Left kidney (tissue), 2 donors: ENCODE measurements around the gene G3BP2. TPM values are rescaled to one million over a fixed set of nuclear protein-coding genes. Genes with fewer than 3 reads are reported as not detected.

Experiments
- DNase-seq: peaks from one replicate; pipeline ENCODE4 v3.0.0-alpha.2; 2013
- polyA plus RNA-seq: library from polyadenylated mRNA; unstranded; fragments of 120-200 nt; gene quantifications from one replicate; pipeline ENCODE4 v1.2.1, GENCODE V29; 2013; ENCODE audit not compliant: insufficient read length

G3BP2 gene
- polyA plus RNA-seq, 1 donor = 205 TPM

DNA sequence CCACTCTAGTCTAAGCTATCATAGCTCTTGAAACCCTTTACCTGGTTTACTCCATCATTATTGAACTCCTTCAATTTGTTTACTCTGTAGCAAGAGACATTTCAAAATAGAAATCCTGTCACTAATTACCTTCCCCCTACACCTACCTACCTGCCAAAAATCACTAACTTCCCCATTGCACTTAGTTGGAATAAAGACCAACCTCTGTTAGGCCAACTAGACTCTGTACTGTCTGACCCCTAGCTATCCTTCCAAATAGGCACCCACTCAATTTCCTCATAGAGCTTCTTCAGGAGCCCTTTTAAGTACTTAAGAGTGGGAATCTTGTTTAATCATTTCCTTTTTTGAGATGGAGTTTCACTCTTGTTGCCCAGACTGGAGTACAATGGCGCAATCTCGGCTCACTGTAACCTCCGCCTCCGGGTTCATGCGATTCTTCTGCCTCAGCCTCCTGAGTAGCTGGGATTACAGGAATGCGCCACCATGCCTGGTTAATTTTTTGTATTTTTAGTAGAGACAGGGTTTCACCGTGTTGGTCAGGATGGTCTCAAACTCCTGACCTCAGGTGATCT lies 34.0 kb downstream of the G3BP2 start:
- DNase-seq = no peak

DNA sequence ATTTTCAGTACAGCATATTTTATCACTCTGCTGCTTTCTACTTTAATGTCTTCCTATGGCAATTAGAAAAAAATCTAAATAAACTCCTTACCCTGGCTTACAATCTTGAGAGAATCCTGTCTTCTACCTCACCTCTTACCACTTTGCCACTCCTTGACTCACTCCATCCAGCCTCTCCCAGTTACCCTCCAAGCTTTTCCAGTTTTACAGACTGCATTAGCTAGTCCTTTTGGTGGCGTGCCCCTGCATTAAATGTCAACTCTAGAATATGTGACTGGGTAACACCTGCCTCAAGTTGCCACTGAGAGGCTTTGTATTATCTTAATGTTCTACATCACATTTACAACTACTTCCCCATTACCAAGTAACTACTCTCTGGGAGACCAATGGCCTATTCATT lies 35.4 kb downstream of the G3BP2 start:
- no peak for DNase-seq

DNA sequence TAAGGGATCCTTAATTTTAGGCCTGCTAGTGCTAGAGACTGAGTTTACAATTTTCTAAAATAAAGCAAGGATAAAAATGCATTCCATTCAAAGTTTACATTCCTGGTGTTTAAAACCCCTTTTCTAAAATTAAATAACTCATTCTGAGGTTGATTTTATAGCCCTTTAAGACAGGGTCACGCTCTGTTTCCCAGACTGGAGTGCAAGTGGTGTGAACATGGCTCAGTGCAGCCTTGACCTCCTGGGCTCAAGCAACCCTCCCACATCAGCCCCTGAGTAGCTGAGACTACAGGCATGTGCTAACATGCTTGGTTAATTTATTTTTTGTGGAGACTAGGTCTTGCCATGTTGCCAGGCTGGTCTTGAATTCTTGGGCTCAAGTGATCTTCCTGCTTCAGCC lies 36.0 kb downstream of the G3BP2 start:
- peak; percentile 55 for DNase-seq

DNA sequence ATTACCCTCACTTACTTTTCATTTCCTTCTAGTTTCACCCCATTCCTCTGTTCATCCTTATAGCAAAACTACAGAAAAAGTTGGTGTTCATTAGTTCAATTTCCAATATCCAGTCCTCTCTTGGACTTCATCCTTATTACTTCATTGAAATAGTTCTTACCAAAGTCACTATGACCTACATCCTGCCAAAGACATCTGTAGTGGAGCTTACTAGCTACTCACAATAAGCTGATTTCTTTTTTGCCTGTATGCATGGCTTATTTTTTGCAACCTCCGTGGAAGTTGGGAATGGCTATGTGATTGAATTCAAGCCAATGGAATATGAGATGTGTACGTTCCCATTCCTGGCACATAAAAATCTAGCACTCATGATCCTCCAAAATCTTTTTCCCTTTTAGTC lies 38.3 kb downstream of the G3BP2 start:
- no peak for DNase-seq

DNA sequence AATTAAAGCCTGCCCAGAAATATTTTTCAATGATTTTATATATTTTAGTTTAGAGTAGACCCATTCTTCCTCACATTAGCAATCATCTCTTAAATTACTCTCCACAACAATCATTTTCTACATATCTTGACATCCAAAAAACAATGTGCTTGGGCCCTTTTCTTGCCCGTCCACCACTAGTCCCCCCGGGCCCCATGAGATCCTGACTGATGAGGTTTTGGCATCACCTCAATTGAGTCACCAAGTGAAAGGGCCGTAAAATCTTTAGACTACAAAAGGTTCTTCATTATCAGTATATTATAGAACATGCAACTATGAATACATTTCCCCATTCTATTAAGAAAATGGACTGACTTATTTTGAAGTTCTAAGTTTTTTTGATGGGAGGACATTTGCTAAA lies 38.9 kb downstream of the G3BP2 start:
- DNase-seq = no peak

DNA sequence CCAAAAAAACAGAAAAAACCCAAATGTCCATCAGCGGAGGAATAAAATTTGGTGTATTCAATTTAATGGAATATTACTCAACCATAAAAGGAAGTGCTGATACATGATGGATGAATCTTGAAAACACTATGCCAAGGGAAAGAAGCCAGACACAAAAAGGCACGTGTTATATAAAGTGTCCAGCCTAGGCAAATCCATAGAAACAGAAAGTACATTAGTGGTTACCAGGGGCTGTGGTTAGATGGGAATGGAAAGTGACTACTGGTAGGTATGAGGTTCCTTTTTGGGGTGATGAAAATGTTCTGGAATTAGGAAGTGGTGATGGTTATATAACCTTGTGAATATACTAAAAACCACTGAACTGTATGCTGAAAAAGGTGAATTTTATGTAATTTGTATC lies 39.4 kb downstream of the G3BP2 start:
- DNase-seq = no peak

DNA sequence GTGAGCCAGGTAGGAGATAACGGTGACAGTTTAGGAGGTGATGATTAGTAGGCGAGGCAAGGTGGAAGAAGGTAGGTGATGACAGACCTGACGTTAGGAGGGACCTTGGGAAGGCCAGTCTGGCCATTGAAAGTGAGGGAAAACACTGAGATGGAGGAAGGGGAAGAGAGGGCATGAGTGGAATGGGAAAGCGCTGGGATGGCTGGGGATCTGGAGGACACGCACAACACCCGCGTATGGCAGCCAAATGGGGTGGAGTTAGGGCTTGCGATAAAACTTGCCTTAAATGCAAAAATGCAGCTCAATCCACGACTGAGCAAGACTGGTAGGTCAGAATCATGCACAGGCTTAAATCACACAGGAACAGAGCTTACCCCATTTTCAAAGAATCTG lies 42.3 kb downstream of the G3BP2 start:
- no peak for DNase-seq

DNA sequence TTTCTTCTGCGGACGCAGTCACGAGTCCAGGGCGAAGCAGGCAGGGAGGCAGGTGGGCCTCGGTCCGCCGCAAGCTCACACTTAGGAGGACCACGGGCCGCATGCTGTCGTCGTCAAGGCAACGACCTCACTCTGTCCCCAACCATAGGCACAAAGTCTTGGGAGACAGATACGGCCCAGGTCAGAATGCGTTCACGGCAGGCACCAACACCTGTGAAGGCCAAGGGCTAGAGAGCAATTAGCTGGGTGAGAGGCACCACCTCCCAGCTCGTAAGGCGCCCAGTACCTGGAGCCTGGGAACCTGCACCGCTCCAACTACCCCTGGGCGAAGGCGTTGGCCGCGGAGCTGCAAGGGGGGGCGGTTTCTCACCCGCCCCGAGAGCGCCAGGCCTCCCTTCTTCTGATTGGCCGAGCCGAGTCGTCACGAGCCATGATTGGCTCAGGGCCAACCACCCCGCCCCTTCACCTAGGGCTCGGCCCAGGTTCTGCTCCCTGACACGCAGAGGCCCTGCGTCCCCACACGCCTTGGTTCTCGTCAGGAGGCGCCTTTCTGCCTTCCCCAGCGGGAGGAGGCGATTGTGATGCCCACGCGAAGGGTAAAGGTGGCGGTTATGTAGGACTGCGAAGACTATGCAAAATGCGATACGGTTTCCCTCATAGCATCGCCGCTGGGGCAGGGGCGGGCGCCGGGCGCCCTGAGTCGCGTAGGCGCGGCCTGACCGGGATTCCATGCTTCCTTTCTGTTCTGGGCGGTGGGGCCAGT lies 42.9 kb downstream of the G3BP2 start, which contains the start of gene CDKL2:
CDKL2 (minus strand) TSS at position 355 of the 763 bp plus-strand sequence. CDS start 4,540 bp downstream, outside the sequence.
- DNase-seq = peak; percentile 84

DNA sequence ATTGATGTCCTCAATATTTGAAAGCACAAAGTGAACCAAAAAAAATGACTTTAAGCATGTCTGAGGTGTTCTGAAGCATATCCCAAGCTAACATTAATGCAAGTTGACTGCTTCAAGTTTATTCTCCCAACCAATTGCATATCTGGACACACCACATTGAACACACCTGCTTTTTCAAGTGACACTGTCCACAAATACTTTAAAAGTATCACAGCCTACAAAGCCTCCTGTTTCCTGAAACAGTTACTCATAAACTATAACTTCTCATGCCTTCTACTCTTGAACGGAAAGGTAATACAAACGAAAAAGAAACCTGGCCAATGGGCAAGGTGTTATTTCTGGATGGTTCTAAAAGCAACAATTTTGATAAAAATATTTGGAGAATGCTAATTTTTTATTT lies 44.0 kb downstream of the G3BP2 start:
- no peak for DNase-seq

DNA sequence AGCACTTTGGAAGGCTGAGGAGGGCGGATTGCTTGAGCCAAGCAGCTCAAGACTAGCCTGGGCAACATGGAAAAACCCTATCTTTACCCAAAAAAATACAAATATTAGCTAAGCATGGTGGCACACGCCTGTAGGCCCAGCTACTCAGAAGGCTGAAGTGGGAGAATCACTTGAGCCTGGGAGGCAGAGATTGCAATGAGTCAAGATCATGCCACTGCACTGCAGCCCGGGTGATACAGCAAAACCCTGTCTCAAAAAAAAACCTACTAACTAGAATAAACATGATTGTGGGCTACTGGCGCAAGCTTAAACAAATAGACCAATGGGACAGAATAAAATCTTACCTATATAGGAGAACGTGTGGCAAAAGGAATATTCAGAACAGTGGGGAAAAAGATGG lies 50.2 kb downstream of the G3BP2 start:
- DNase-seq = no peak

DNA sequence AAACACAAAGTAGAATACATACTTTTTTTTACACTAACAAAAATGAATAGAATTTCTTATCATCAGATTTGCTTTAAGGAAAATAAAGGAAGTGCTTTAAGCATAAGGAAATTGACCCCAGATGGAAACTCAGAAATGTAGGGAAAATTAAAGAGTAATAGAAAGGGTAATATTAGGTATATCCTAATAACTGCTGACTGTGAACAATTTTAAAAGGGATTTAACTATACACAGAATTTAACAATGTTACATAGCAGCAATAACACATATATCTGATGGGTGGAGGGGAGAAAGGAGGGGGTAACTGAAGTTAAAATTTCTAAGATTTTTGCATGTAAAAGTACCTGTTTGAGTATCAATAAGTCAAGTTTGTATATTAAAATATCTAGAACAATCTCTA lies 51.5 kb downstream of the G3BP2 start:
- no peak for DNase-seq

DNA sequence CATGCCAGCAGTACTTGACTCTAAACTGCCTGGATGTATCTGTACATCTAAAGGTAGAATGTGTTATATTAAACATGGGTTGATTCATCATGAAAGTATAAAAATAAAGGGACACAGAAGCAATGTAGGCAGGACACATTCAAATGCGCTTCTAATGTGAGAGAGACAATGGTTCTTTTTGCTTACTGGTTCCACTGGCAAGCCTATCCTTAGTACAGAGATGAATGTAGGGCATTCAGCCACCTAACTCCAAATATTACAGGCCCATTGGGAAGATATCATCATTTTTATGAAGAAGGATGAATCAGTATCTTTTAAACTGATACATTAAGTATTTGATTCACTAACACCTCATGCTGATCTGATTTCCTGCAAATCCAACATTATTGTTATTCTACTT lies 60.9 kb downstream of the G3BP2 start:
- DNase-seq = no peak

DNA sequence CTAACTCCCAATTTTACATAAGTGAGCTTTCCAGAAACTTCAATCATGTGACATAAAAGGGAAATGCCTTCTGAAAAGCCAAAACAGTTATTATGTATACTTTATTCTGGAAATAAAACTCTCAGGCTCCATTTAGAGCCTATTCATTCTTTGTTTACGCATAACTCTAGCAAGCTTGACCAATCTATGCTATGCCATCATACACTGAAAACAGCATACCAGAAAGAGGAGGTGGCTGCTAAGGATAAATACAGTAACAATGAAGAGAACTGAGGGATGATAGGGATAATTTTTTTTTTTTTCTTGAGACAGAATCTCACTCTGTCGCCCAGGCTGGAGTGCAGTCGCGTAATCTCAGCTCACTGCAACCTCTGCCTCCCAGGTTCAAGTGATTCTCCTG lies 67.3 kb downstream of the G3BP2 start:
- no peak for DNase-seq

DNA sequence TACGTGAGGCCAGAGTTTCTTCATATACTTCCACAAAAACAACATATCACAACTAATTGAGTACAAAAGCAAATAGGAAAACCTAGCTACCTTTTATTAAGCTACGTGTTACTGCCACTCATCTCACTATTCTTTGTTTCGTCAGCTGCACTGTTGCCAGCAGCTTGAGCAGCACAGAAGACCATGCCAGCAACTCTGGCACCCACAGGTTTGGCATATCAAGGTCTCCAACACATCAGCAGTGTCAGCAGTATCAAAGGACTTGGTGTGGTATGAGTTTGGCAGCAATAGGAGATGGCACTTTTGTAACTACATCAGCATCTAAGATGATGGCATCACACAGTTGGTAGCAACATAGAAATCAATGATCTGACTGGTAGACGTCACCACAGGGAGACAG lies 73.6 kb downstream of the G3BP2 start:
- DNase-seq = no peak

DNA sequence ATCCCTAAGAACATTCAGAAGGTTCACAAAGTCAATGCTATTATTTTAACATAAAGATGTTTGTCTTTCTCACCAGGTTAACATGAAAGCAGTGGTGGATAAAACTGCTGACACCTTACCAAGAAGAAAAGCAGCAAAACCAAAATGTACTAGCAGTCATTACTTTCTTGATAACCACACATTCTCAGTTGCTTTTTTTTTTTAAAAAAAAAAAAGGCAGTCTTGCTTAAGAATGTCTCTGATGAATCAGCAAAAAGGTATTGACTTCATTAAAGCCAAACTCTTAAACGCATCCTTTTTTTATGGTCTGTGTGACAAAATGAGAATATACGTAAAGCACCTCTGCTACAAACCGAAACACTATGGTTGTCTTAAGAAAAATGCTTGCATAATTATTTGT lies 74.8 kb downstream of the G3BP2 start:
- no peak for DNase-seq

DNA sequence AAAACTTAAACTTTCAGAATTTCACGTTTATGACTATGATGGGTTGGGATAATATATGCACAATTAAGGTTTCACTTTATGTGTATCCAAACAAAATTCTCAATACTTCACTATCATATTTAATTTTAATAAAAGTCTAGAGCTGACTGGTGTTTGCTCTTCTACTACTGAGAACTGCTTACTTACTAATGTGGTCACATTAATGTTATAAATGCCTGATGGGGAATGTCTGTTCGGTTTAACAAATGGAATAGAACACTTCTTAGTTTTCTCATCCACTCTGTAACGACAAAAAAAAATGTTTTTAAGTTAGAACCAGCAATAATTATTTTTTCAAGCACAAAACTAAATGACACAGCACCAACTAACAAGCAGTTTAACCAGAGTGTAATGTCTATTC lies 77.2 kb downstream of the G3BP2 start:
- no peak for DNase-seq

DNA sequence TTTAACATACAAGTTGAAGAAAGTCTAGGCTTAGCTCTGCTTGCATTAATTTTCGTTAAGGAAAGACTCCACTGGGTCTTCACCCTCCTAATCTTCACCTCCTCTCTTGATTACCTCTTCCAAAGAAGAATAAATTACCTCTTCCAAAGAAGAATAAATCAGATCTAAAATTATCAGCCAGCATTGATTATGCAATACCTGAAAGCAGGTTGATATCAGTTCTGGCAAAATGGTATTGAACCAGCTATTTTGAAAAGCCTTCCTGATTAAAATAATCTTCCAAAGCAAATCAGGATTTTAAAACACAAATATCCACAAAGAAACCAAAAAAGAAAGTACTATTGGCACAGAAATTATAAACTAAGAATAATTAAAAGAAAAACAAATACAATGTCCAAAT lies 79.8 kb downstream of the G3BP2 start:
- DNase-seq = no peak

Other genes with a start within 250 kb of the G3BP2 start
- 55.0 TPM for gene RCHY1, start 159.0 kb downstream of the G3BP2 start, polyA plus RNA-seq
- 36.6 TPM for gene THAP6, start 158.9 kb downstream of the G3BP2 start, polyA plus RNA-seq
- gene ODAPH, start 117.3 kb downstream of the G3BP2 start, polyA plus RNA-seq = not detected
- gene CDKL2, start 42.9 kb downstream of the G3BP2 start, polyA plus RNA-seq = 18.0 TPM
- gene USO1, start 51.2 kb upstream of the G3BP2 start, polyA plus RNA-seq = 99.3 TPM
- gene PPEF2, start 229.0 kb upstream of the G3BP2 start, polyA plus RNA-seq = 0.58 TPM